K562 (cell line): Measurements from ENCODE around the gene CHEK2. TPM values are rescaled to one million over a fixed set of nuclear protein-coding genes. Genes with fewer than 3 reads are reported as not detected.

ENCODE experiments used
- ETV5 ChIP-seq: sonication (generic); formaldehyde crosslinking; IDR thresholded peaks from 2 replicates; pipeline ENCODE4 v1.4.0; 2020; ENCODE audit warnings: low read depth, mild to moderate bottlenecking, missing genetic modification reagents
- HIVEP1 ChIP-seq: fragments of 250-450 bp; sonication (Bioruptor Pico); IDR thresholded peaks from 2 replicates; pipeline ENCODE4 v1.4.0; 2020; ENCODE audit warnings: mild to moderate bottlenecking
- KDM1A ChIP-seq, 2 experiments: fragments of 450-650 bp; IDR thresholded peaks; 2 replicates each; pipeline ENCODE4 v1.6.1; 2016; ENCODE audit warnings: mild to moderate bottlenecking in 2 of 2
- MYC ChIP-seq, 2 experiments: fragments of 250-450 bp in 1 of 2; sonication (Bioruptor Pico) in 1 of 2; IDR thresholded peaks; 2 replicates each; pipeline versions ENCODE4 v1.5.1 to v1.6.1; 2012 to 2021; ENCODE audit warnings: low read depth in 2 of 2, borderline replicate concordance in 1 of 2, improper control_type of control experiment in 1 of 2, low read length in 1 of 2, mild to moderate bottlenecking in 1 of 2, moderate library complexity in 1 of 2
- RHOXF2B ChIP-seq: fragments of 250-450 bp; sonication (Bioruptor Pico); conservative IDR thresholded peaks from 2 replicates; pipeline ENCODE4 v1.5.1; 2021
- ZNF24 ChIP-seq: fragments of 450-650 bp; IDR thresholded peaks from 2 replicates; pipeline ENCODE4 v1.6.1; 2016
- polyA plus RNA-seq, 8 experiments: library from polyadenylated mRNA; depleted of rRNA in 4 of 8; stranded (reverse) in 5 of 8; unstranded in 3 of 8; fragments of >200 nt; fragmentation: Nextera tagmentation in 2 of 8; fragmentation: Illumina TruSeq in 1 of 8; extraction: Ambion mirVana in 2 of 8; extraction: Trizol in 1 of 8; gene quantifications; 2 replicates each; pipeline versions ENCODE4 v1.2.1 to v1.2.3, GENCODE V29; 2011 to 2014; ENCODE audit warnings: inconsistent platforms in 1 of 8, missing spikeins in 1 of 8
- total RNA-seq, 7 experiments: library from RNA; depleted of rRNA in 6 of 7; stranded (reverse); fragments of >200 nt in 6 of 7; fragmentation: Illumina TruSeq in 2 of 7; extraction: Trizol in 2 of 7; gene quantifications; 2 replicates each; pipeline versions ENCODE4 v1.2.1 to v1.2.3, GENCODE V29; 2011 to 2021; ENCODE audit warnings: low replicate concordance in 1 of 7
- TF ChIP-seq, protein P1 (sequence below): fragments of 450-650 bp; IDR thresholded peaks from 2 replicates; pipeline ENCODE4 v1.6.1; 2016; ENCODE audit warnings: mild to moderate bottlenecking, moderate library complexity

Gene CHEK2
- total and polyA plus RNA-seq, 9 of the 15 experiments (the other 6 are each of a cell fraction or from before 2014, with no cell fraction given): 28.7 to 102 (median 58.0) TPM

- no peak for TF ChIP-seq ZNF24
- no peak for TF ChIP-seq HIVEP1
- TF ChIP-seq RHOXF2B: no peak
- TF ChIP-seq KDM1A (IDR thresholded peaks at IDR 0.05): peak in 1 of 2 experiments; percentile 21; a peak in 1 of 4 replicates
- peak; percentile 45; the same call in 1 of the 2 replicates for TF ChIP-seq MYC (IDR thresholded peaks at IDR 0.05; ENCODE audit: low read depth, low read length)
- TF ChIP-seq MYC (CRISPR knock-in tag; IDR thresholded peaks at IDR 0.05; ENCODE audit: borderline replicate concordance, low read depth): no peak
- TF ChIP-seq, protein P1, sequence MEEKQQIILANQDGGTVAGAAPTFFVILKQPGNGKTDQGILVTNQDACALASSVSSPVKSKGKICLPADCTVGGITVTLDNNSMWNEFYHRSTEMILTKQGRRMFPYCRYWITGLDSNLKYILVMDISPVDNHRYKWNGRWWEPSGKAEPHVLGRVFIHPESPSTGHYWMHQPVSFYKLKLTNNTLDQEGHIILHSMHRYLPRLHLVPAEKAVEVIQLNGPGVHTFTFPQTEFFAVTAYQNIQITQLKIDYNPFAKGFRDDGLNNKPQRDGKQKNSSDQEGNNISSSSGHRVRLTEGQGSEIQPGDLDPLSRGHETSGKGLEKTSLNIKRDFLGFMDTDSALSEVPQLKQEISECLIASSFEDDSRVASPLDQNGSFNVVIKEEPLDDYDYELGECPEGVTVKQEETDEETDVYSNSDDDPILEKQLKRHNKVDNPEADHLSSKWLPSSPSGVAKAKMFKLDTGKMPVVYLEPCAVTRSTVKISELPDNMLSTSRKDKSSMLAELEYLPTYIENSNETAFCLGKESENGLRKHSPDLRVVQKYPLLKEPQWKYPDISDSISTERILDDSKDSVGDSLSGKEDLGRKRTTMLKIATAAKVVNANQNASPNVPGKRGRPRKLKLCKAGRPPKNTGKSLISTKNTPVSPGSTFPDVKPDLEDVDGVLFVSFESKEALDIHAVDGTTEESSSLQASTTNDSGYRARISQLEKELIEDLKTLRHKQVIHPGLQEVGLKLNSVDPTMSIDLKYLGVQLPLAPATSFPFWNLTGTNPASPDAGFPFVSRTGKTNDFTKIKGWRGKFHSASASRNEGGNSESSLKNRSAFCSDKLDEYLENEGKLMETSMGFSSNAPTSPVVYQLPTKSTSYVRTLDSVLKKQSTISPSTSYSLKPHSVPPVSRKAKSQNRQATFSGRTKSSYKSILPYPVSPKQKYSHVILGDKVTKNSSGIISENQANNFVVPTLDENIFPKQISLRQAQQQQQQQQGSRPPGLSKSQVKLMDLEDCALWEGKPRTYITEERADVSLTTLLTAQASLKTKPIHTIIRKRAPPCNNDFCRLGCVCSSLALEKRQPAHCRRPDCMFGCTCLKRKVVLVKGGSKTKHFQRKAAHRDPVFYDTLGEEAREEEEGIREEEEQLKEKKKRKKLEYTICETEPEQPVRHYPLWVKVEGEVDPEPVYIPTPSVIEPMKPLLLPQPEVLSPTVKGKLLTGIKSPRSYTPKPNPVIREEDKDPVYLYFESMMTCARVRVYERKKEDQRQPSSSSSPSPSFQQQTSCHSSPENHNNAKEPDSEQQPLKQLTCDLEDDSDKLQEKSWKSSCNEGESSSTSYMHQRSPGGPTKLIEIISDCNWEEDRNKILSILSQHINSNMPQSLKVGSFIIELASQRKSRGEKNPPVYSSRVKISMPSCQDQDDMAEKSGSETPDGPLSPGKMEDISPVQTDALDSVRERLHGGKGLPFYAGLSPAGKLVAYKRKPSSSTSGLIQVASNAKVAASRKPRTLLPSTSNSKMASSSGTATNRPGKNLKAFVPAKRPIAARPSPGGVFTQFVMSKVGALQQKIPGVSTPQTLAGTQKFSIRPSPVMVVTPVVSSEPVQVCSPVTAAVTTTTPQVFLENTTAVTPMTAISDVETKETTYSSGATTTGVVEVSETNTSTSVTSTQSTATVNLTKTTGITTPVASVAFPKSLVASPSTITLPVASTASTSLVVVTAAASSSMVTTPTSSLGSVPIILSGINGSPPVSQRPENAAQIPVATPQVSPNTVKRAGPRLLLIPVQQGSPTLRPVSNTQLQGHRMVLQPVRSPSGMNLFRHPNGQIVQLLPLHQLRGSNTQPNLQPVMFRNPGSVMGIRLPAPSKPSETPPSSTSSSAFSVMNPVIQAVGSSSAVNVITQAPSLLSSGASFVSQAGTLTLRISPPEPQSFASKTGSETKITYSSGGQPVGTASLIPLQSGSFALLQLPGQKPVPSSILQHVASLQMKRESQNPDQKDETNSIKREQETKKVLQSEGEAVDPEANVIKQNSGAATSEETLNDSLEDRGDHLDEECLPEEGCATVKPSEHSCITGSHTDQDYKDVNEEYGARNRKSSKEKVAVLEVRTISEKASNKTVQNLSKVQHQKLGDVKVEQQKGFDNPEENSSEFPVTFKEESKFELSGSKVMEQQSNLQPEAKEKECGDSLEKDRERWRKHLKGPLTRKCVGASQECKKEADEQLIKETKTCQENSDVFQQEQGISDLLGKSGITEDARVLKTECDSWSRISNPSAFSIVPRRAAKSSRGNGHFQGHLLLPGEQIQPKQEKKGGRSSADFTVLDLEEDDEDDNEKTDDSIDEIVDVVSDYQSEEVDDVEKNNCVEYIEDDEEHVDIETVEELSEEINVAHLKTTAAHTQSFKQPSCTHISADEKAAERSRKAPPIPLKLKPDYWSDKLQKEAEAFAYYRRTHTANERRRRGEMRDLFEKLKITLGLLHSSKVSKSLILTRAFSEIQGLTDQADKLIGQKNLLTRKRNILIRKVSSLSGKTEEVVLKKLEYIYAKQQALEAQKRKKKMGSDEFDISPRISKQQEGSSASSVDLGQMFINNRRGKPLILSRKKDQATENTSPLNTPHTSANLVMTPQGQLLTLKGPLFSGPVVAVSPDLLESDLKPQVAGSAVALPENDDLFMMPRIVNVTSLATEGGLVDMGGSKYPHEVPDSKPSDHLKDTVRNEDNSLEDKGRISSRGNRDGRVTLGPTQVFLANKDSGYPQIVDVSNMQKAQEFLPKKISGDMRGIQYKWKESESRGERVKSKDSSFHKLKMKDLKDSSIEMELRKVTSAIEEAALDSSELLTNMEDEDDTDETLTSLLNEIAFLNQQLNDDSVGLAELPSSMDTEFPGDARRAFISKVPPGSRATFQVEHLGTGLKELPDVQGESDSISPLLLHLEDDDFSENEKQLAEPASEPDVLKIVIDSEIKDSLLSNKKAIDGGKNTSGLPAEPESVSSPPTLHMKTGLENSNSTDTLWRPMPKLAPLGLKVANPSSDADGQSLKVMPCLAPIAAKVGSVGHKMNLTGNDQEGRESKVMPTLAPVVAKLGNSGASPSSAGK: no peak
- TF ChIP-seq ETV5 (CRISPR knock-in tag): no peak
Measured at GRCh38 chr22:28772633-28773460, 31.2 kb upstream of the CHEK2 start, which contains the start of gene CCDC117 (continued).
